HG03342 (cell line): Measurements from ENCODE around the gene EHMT1.
"Not testable (repeated sequence)": the region's sequence is repeated elsewhere in the genome, so short reads cannot be mapped to it uniquely, and the experiment has no call there.

Experiments used
- ATAC-seq: cut with Tn5 transposase; IDR thresholded peaks from one replicate; pipeline ENCODE4 v1.9.1; 2021; ENCODE audit warnings: mild to moderate bottlenecking, moderate library complexity; ENCODE audit not compliant: unreplicated experiment

Gene EHMT1

DNA sequence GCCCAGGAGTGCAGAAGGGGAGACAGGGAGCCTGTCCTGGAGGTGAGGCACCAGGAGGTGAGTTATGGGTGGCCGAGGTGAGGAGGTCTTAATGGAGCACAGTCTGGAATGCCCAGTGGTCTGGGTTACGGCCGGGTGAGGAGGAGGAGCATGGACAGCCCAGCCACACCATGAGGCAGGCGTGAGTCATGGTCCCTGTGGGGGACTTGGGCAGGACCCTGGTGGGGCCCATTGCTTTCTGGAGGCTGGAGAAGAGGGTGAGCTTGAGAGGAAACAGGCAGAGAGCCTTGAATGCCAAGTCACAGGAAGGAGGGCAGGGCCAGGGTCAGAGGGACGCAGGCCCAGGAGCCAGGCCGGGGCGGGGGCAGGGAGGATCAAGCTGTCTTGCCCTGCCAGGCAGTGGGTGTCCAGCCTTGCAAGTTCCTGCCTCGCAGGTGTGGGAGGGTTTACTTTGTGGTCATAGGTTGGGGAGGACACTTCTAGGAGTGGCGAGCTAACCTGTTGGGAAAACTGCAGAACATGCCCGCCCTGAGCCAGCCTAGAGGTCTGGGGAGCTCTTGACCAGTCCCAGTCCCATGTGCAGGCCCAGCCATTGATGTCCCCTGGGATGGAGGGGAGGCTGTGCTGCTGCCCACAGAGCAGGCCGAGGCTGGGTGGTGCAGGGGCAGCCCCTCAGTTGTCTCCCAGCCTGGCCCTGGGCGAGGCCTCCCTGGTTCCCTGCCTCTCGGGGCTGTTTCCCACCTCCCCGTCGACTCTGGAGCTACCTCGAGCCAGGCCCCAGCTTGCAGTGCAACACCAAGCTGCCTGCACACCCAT, 261.6 kb downstream of the EHMT1 start:
- no peak for ATAC-seq

DNA sequence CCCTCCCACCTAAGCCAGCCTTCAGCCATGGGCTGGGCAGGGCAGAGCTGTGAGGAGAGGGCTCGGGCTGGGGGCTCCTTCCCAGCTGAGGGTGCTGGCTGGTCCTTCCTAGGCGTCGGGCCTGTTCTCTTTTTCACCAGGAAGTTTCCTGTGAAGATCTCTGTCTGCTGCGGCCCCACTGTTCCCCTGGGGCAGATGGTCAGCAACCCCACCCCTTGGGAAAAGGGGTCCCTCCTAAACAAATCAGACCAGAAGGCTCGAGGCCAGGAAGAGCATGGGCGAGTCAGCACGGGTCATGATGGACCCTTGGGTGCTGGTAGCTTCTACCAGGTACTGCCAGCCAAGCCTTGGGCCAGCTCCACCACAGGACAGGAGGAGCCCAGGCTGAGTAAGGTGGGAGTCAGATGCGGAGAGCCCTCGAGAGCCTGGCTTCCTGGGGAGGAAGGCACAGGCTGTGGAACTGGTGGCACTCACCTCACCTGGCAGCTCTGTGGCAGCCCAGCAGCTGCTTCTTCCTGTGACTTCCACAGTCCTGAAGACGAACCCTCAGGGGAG, 262.2 kb downstream of the EHMT1 start:
- ATAC-seq = no peak

DNA sequence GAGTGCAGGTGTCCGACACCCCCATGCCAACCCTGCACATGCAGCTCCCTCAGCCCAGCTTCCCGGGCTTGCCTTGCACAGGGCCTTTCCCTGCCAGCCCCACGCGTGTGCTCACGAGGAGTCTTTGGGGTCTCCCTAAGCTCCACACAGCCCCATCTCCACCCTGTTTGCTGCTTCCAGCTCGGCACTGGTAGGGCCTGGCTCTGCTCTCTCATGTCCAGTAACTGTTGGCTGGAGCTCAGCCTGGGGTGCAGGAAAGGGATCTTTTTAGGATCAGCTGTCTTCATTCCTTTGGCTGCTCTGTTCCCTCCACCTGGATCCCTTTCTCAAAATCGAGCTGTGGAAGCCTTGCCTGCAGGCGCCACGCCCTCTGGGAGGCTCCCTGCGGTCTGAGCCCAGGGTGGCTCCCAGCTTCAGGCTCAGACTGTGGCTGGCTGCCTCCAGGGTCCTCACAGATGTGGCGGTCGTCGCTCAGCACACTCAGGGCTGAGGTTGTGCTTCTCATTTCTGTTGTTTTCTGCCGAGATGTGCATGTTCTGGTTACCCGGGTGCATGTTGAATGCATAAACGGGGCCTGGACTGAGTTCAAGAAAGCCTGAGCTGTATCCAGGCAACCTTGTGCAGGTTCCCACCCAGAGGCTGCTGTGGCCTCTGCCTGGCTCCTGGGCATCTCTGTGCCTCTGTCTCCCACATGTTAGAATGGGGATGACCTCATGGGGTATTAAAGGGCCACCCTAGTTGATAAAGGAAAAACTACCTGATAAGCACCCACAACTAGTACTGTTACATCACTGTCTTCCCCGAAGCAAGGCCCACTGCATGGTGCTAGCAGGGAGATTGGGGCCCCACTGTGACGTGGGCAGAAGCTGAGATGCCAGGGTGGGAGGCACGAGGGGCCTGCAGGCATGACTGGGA, 263.0 kb downstream of the EHMT1 start:
- ATAC-seq = no peak

DNA sequence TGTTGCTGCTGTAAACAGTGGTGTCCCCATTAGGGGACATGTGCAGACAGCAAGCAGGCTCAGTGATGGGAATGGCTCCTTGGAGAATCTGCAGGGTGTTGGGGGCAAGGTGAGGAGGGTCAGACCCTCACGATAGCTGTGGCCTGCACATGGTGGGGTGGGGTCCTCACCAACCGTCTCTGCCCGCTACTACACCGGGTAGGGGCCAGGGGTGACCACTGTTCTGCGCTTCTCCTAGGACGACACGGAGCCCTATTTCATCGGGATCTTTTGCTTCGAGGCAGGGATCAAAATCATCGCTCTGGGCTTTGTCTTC, 263.7 kb downstream of the EHMT1 start:
- no peak for ATAC-seq

DNA sequence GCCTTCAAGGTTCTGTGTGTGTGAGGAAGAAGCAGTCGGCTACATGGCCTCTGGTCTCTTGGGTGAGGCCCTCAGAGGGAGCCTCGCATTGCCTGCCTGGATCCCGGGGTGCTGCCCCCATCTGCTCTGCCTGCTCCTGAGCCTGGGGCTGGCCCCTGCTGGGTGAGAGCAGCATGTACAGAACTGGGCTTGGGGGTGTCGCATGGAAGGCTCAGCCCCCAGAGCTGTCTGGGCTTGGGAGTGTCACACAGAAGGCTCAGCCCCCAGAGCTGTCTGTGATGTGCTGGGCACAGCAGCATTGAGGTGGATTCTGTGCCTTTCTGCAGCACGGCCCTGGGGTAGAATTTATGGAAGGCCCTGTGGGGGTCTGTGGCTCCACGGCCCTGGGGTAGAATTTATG, 265.2 kb downstream of the EHMT1 start:
- ATAC-seq = not testable (repeated sequence)

DNA sequence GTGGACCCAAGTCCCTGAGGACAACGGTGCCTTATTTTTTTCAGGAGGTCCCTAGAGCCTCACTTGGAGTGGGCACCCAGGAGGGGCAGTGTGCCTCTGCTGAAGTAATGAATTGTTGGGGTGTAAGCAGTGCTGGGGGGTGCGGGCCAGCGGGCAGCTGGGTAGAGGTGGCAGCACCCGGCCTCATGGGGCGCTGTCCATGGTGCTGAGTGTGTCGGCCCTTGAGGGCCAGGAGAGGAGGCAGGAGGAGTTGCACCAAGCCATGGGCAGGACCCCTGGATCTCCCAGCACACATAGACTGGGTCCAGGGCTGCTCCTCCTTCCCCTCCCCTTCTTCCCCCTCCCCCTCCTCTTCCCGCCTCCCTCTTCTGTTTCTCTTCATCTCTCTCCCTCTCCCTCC, 265.7 kb downstream of the EHMT1 start:
- not testable (repeated sequence) for ATAC-seq

DNA sequence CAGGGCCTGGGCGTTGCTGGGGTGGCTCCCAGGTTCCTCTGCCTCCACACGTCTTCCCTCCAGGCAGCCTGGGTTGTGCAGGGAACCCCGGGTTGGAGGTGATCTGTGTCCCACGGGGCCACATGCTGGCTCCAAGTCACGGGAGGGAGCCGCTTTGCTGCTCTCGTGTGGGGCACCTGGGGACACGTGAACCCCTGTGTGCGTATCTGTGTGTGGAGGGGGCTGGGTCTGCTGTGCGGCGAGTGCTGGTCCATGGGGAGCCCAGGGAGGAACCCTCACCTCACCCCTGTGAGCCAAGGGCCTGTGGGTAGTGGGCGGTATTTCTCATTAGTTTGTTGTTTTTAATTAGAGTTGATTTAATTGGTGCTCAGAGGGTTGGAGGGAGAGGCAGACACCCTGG, 266.3 kb downstream of the EHMT1 start:
- ATAC-seq = not testable (repeated sequence)
